NCI-H1694 treated with DMSO at 0.1 percent for 48 hours (cell line): ENCODE measurements around the gene CTBP2.

ENCODE experiments used
- DNase-seq: peaks from one replicate; lab custom pipeline; 2025; lab: John Stamatoyannopoulos, UW

The CTBP2 gene

GRCh38 chr10:125159932-125160855 lies at the start of gene CTBP2:
Gene CTBP2, minus strand, starts transcription at chr10:125160563.
- DNase-seq, result no peak

- DNase-seq, result no peak
Measured at GRCh38 chr10:125209591-125210355, 49.4 kb upstream of the CTBP2 start.

- no peak for DNase-seq
Measured at GRCh38 chr10:125208854-125209565, 48.6 kb upstream of the CTBP2 start.

GRCh38 chr10:125206623-125207022 lies 46.3 kb upstream of the CTBP2 start:
- no peak for DNase-seq

GRCh38 chr10:125205431-125205830 lies 45.1 kb upstream of the CTBP2 start:
- DNase-seq, result no peak

- DNase-seq, result no peak
Measured at GRCh38 chr10:125204400-125204799, 44.0 kb upstream of the CTBP2 start.

GRCh38 chr10:125203186-125203800 lies 42.9 kb upstream of the CTBP2 start:
- DNase-seq, result no peak

GRCh38 chr10:125201791-125202622 lies 41.6 kb upstream of the CTBP2 start:
- DNase-seq, result no peak

GRCh38 chr10:125201108-125201524 lies 40.8 kb upstream of the CTBP2 start:
- DNase-seq, result no peak

GRCh38 chr10:125200396-125200795 lies 40.0 kb upstream of the CTBP2 start:
- DNase-seq, result no peak

- no peak for DNase-seq
Measured at GRCh38 chr10:125199270-125199669, 38.9 kb upstream of the CTBP2 start.

GRCh38 chr10:125194814-125195213 lies 34.5 kb upstream of the CTBP2 start:
- no peak for DNase-seq

- DNase-seq, result no peak
Measured at GRCh38 chr10:125193306-125193877, 33.0 kb upstream of the CTBP2 start.

GRCh38 chr10:125192620-125193019 lies 32.3 kb upstream of the CTBP2 start:
- no peak for DNase-seq

- no peak for DNase-seq
Measured at GRCh38 chr10:125192005-125192404, 31.6 kb upstream of the CTBP2 start.

- no peak for DNase-seq
Measured at GRCh38 chr10:125190946-125191345, 30.6 kb upstream of the CTBP2 start.

- DNase-seq, result no peak
Measured at GRCh38 chr10:125190414-125190813, 30.1 kb upstream of the CTBP2 start.

- DNase-seq, result no peak
Measured at GRCh38 chr10:125189162-125189561, 28.8 kb upstream of the CTBP2 start.

GRCh38 chr10:125187238-125188194 lies 27.2 kb upstream of the CTBP2 start:
- DNase-seq, result no peak
